ENCODE results near the gene STH. TPM values are rescaled to one million over a fixed set of nuclear protein-coding genes. Genes with fewer than 3 reads are reported as not detected.

STH gene
- total RNA-seq, 1 donor = not detected

DNA sequence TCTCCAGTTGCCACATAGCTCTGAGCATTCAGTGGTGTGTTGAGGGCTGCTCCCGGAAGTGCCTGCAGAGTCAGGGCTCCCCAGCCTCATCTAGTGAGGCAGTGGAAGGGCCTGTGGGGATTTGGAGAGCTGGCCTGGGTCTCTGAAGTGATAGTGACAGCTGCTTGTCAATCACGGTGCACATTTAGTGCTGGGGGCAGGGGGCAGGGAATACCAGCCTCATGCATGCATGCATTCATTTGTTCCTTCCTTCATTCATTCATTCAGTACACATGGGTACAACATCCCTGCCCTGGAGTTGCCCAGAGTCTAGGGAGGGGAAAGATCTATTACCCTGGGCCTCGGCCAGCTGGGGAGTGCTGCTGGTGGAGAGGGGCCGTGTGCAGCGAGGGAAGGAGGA is 11.3 kb upstream of the STH start:
- H3K27me3 ChIP-seq (ENCODE audit: insufficient read depth, low read length) = no peaks in the 10 kb centered on the region

DNA sequence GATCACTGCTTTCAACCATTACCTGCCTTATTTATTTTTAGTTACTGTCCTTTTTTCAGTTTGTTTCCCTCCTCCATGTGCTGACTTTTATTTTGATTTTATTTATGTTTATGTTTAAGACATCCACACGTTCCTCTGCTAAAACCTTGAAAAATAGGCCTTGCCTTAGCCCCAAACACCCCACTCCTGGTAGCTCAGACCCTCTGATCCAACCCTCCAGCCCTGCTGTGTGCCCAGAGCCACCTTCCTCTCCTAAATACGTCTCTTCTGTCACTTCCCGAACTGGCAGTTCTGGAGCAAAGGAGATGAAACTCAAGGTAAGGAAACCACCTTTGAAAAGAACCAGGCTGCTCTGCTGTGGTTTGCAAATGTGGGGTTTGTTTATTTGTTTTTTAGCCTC is 9.3 kb upstream of the STH start:
- no peak overlapping the region for H3K4me3 ChIP-seq (ENCODE audit: low read length)
- H3K27me3 ChIP-seq (ENCODE audit: insufficient read depth, low read length) = no peaks in the 10 kb centered on the region
- H3K4me1 ChIP-seq (ENCODE audit: insufficient read depth, low read length) = no peaks in the 10 kb centered on the region
- no peaks in the 10 kb centered on the region for H3K9me3 ChIP-seq (ENCODE audit: low read depth, low read length)

More for the DNA sequence above, 11.3 kb upstream of the STH start:
- no peaks in the 10 kb centered on the region for H3K9me3 ChIP-seq (ENCODE audit: low read depth, low read length)
- no peak overlapping the region for H3K4me3 ChIP-seq (ENCODE audit: low read length)
- no peaks in the 10 kb centered on the region for H3K4me1 ChIP-seq (ENCODE audit: insufficient read depth, low read length)

DNA sequence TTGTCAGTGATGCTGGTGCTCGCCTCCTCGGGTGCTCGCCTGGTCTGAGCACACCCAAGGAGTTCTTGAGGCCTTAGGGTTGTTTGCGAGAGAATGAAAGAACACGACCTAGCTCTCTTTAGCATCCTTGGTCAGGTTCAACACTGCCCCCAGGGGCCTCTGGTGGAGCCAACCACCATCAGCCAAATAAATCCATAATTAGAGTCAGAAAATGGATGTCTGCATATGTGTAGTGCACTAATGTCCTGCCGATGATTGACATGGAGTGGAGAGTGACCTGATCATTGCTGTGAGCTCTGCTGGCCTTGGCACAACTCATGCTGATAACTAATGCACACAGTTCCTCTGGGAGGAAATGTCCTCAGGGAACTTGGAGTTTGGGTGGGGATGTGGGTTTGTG is 8.2 kb upstream of the STH start:
- no peaks in the 10 kb centered on the region for H3K27me3 ChIP-seq (ENCODE audit: insufficient read depth, low read length)
- H3K4me3 ChIP-seq (ENCODE audit: low read length) = no peak overlapping the region
- H3K4me1 ChIP-seq (ENCODE audit: insufficient read depth, low read length) = no peaks in the 10 kb centered on the region
- H3K9me3 ChIP-seq (ENCODE audit: low read depth, low read length) = no peaks in the 10 kb centered on the region

DNA sequence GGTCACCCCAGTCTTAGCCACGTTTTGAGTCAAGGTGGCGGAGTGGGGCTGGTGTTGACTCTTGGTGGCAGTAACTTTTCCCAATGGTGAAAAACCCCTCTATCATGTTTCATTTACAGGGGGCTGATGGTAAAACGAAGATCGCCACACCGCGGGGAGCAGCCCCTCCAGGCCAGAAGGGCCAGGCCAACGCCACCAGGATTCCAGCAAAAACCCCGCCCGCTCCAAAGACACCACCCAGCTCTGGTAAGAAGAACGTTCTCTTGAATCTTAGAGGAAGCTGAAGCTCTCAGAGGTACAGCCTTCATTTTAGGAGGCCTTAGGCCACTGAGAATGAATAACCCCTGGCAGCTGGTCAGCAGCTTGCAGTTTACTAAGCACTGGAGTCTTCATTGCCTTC is 7.7 kb upstream of the STH start:
- H3K9me3 ChIP-seq (ENCODE audit: low read depth, low read length) = no peaks in the 10 kb centered on the region
- no peaks in the 10 kb centered on the region for H3K4me1 ChIP-seq (ENCODE audit: insufficient read depth, low read length)
- no peak overlapping the region for H3K4me3 ChIP-seq (ENCODE audit: low read length)
- no peaks in the 10 kb centered on the region for H3K27me3 ChIP-seq (ENCODE audit: insufficient read depth, low read length)

DNA sequence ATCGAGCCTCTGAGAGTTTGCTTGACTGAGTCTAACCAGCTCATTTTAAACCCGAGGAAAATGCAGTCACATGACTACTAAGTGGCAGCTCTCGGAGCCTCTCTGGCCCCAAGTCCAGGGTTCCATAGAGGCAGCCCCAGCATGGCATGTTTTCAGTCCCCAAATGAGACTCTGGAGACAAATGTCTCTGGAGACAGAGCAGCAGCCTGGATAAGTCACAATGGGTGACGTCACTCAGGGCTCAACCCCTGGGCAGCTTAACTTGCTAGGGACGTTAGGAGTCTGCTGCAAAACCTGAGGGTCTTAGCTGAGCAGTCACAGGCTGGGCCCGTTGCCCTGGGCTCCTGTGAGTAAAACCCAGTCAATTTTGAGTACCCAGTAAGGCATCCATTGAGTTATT is 6.9 kb upstream of the STH start:
- no peaks in the 10 kb centered on the region for H3K4me1 ChIP-seq (ENCODE audit: insufficient read depth, low read length)

DNA sequence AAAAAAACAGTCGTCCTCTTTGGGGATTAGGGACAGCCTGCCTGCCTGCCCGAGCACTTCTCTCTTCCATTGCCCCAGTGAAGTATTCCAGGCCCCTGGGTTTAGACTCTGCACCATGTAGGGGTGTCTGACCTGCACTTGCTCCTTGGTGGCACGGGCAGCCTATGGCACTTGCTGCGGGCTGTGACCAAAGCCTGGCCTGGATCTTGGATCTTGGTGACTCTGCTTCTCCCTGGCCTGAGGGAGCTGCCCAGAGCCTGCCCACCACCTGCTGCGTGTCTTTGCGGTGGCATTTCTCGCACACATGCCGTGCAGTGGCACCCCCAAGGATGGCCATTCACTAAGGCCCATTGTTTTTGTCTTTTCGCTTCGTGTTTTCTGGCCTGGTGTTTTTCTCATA is 6.1 kb upstream of the STH start:
- no peaks in the 10 kb centered on the region for H3K4me1 ChIP-seq (ENCODE audit: insufficient read depth, low read length)
- H3K9me3 ChIP-seq (ENCODE audit: low read depth, low read length) = no peaks in the 10 kb centered on the region
- H3K4me3 ChIP-seq (ENCODE audit: low read length) = no peak overlapping the region
- H3K27me3 ChIP-seq (ENCODE audit: insufficient read depth, low read length) = no peaks in the 10 kb centered on the region

More for the DNA sequence above, 6.9 kb upstream of the STH start:
- Histone ChIP-seq H3K9me3 (ENCODE audit: low read depth, low read length) (no peaks in the 10 kb centered on the region), H3K27me3 (ENCODE audit: insufficient read depth, low read length) (no peaks in the 10 kb centered on the region), H3K4me3 (ENCODE audit: low read length) (no peak overlapping the region)

DNA sequence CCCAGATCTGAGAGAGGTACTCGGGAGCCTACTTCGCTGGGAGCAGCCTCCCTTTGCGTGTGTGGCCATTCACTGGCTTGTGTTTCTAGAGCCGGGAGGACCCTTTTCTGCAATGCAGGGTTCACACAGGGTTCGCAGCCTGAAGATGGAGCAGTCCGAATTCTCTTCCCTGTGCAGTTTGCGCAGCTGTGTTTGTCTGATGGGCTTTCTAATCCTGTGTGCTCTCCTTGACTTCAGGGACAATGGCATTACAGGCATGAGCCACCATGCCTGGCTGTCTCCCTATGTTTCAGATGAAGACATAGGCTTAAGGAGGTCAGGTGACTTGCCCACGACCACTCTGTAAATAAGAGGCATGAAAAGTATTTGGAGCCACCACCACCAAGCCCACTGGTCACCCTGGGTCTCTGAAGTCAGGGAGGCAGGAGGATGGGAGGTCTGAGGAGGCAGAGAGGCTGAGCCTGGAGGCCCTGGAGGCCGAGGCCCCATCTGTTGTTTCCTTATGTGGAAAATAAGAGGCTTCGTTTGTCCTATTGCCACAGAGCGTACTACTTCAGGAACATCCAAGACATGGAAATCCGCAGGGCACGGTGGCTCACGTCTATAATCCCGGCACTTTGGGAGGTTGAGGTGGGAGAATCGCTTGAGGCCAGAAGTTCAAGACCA is 5.0 kb upstream of the STH start:
- H3K9me3 ChIP-seq (ENCODE audit: low read depth, low read length) = no peaks in the 10 kb centered on the region
- H3K4me1 ChIP-seq (ENCODE audit: insufficient read depth, low read length) = no peaks in the 10 kb centered on the region
- H3K4me3 ChIP-seq (ENCODE audit: low read length) = no peak overlapping the region
- no peaks in the 10 kb centered on the region for H3K27me3 ChIP-seq (ENCODE audit: insufficient read depth, low read length)

DNA sequence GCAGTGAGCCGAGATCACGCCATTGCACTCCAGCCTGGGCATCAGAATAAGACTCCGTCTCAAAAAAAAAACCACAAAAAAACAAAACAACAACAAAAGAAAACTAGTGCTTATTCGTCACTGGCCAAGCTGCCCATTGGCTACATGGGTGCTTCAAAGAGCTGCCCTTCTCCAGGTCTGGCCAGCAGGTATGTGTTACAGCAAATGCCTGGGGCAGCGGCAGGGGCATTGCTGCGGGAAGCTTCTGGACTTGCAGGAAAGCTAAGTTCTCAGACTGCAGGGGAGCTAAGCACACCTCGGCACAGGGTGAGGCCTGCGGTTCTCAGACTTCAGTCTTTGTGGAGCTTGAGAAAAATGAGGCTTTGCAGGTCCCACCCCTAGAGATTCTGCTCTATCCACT is 4.1 kb upstream of the STH start:
- no peak overlapping the region for H3K4me3 ChIP-seq (ENCODE audit: low read length)
- H3K9me3 ChIP-seq (ENCODE audit: low read depth, low read length) = no peaks in the 10 kb centered on the region
- H3K4me1 ChIP-seq (ENCODE audit: insufficient read depth, low read length) = no peaks in the 10 kb centered on the region
- H3K27me3 ChIP-seq (ENCODE audit: insufficient read depth, low read length) = no peaks in the 10 kb centered on the region

DNA sequence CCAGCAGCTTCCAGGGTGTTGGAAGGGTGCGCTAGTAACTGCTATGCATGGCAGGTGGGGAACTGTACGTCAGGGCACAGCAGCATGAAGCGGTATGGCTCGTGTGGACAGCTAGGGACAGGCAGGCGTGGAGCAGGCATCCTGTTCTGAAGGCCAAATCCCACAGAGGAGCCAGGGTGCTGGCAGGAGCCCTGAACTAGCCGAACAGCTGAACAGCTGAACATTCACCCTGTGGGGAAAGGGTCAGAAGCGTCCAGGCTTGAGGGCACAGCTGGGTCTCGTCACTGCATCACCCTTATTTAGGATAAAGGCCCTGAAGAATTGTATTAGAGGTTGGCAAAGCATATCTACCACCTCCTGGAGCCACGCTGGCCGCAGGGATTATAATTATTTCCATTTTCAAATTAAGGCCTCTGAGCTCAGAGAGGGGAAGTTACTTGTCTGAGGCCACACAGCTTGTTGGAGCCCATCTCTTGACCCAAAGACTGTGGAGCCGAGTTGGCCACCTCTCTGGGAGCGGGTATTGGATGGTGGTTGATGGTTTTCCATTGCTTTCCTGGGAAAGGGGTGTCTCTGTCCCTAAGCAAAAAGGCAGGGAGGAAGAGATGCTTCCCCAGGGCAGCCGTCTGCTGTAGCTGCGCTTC is 3.3 kb upstream of the STH start:
- Histone ChIP-seq H3K27me3 (ENCODE audit: insufficient read depth, low read length) (no peaks in the 10 kb centered on the region), H3K9me3 (ENCODE audit: low read depth, low read length) (no peaks in the 10 kb centered on the region), H3K4me1 (ENCODE audit: insufficient read depth, low read length) (no peaks in the 10 kb centered on the region)

DNA sequence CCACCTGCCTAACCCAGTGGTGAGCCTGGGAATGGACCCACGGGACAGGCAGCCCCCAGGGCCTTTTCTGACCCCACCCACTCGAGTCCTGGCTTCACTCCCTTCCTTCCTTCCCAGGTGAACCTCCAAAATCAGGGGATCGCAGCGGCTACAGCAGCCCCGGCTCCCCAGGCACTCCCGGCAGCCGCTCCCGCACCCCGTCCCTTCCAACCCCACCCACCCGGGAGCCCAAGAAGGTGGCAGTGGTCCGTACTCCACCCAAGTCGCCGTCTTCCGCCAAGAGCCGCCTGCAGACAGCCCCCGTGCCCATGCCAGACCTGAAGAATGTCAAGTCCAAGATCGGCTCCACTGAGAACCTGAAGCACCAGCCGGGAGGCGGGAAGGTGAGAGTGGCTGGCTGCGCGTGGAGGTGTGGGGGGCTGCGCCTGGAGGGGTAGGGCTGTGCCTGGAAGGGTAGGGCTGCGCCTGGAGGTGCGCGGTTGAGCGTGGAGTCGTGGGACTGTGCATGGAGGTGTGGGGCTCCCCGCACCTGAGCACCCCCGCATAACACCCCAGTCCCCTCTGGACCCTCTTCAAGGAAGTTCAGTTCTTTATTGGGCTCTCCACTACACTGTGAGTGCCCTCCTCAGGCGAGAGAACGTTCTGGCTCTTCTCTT is 2.6 kb upstream of the STH start:
- no peaks in the 10 kb centered on the region for H3K4me1 ChIP-seq (ENCODE audit: insufficient read depth, low read length)

More for the DNA sequence above, 3.3 kb upstream of the STH start:
- H3K4me3 ChIP-seq (ENCODE audit: low read length) = no peak overlapping the region

DNA sequence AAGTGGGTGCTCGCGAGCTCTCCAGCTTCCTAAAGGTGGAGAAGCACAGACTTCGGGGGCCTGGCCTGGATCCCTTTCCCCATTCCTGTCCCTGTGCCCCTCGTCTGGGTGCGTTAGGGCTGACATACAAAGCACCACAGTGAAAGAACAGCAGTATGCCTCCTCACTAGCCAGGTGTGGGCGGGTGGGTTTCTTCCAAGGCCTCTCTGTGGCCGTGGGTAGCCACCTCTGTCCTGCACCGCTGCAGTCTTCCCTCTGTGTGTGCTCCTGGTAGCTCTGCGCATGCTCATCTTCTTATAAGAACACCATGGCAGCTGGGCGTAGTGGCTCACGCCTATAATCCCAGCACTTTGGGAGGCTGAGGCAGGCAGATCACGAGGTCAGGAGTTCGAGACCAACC is 1.9 kb upstream of the STH start:
- H3K27me3 ChIP-seq (ENCODE audit: insufficient read depth, low read length) = no peaks in the 10 kb centered on the region
- H3K4me3 ChIP-seq (ENCODE audit: low read length) = no peak overlapping the region

More for the DNA sequence above, 2.6 kb upstream of the STH start:
- H3K9me3 ChIP-seq (ENCODE audit: low read depth, low read length) = no peaks in the 10 kb centered on the region
- H3K4me3 ChIP-seq (ENCODE audit: low read length) = no peak overlapping the region
- no peaks in the 10 kb centered on the region for H3K27me3 ChIP-seq (ENCODE audit: insufficient read depth, low read length)

DNA sequence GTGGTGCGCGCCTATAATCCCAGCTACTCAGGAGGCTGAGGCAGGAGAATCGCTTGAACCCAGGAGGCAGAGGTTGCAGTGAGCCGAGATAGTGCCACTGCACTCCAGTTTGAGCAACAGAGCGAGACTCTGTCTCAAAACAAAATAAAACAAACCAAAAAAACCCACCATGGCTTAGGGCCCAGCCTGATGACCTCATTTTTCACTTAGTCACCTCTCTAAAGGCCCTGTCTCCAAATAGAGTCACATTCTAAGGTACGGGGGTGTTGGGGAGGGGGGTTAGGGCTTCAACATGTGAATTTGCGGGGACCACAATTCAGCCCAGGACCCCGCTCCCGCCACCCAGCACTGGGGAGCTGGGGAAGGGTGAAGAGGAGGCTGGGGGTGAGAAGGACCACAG is 1.4 kb upstream of the STH start:
- Histone ChIP-seq H3K4me3 (ENCODE audit: low read length) (no peak overlapping the region), H3K4me1 (ENCODE audit: insufficient read depth, low read length) (no peaks in the 10 kb centered on the region), H3K27me3 (ENCODE audit: insufficient read depth, low read length) (no peaks in the 10 kb centered on the region), H3K9me3 (ENCODE audit: low read depth, low read length) (no peaks in the 10 kb centered on the region)

More for the DNA sequence above, 1.9 kb upstream of the STH start:
- no peaks in the 10 kb centered on the region for H3K9me3 ChIP-seq (ENCODE audit: low read depth, low read length)
- no peaks in the 10 kb centered on the region for H3K4me1 ChIP-seq (ENCODE audit: insufficient read depth, low read length)

DNA sequence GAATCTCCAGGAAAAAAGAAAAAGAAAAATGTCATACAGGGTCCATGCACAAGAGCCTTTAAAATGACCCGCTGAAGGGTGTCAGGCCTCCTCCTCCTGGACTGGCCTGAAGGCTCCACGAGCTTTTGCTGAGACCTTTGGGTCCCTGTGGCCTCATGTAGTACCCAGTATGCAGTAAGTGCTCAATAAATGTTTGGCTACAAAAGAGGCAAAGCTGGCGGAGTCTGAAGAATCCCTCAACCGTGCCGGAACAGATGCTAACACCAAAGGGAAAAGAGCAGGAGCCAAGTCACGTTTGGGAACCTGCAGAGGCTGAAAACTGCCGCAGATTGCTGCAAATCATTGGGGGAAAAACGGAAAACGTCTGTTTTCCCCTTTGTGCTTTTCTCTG is 845 bp downstream of the STH start:
- H3K27me3 ChIP-seq (ENCODE audit: insufficient read depth, low read length) = no peaks in the 10 kb centered on the region
- H3K9me3 ChIP-seq (ENCODE audit: low read depth, low read length) = no peaks in the 10 kb centered on the region
- H3K4me1 ChIP-seq (ENCODE audit: insufficient read depth, low read length) = no peaks in the 10 kb centered on the region
- no peak overlapping the region for H3K4me3 ChIP-seq (ENCODE audit: low read length)

DNA sequence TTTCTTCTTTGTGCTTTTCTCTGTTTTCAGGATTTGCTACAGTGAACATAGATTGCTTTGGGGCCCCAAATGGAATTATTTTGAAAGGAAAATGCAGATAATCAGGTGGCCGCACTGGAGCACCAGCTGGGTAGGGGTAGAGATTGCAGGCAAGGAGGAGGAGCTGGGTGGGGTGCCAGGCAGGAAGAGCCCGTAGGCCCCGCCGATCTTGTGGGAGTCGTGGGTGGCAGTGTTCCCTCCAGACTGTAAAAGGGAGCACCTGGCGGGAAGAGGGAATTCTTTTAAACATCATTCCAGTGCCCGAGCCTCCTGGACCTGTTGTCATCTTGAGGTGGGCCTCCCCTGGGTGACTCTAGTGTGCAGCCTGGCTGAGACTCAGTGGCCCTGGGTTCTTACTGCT is 1.2 kb downstream of the STH start:
- Histone ChIP-seq H3K4me3 (ENCODE audit: low read length) (no peak overlapping the region), H3K4me1 (ENCODE audit: insufficient read depth, low read length) (no peaks in the 10 kb centered on the region), H3K9me3 (ENCODE audit: low read depth, low read length) (no peaks in the 10 kb centered on the region), H3K27me3 (ENCODE audit: insufficient read depth, low read length) (no peaks in the 10 kb centered on the region)

DNA sequence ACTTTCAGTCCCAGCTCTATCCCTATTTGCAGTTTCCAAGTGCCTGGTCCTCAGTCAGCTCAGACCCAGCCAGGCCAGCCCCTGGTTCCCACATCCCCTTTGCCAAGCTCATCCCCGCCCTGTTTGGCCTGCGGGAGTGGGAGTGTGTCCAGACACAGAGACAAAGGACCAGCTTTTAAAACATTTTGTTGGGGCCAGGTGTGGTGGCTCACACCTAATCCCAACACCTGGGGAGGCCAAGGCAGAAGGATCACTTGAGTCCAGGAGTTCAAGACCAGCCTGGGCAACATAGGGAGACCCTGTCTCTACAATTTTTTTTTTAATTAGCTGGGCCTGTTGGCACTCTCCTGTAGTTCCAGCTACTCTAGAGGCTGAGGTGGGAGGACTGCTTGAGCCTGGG is 1.7 kb downstream of the STH start:
- Histone ChIP-seq H3K27me3 (ENCODE audit: insufficient read depth, low read length) (no peaks in the 10 kb centered on the region), H3K9me3 (ENCODE audit: low read depth, low read length) (no peaks in the 10 kb centered on the region), H3K4me3 (ENCODE audit: low read length) (no peak overlapping the region), H3K4me1 (ENCODE audit: insufficient read depth, low read length) (no peaks in the 10 kb centered on the region)

All from mononuclear cell (primary cell).